Panc1 (cell line): Measurements from ENCODE around the gene GARIN1A. TPM values are rescaled to one million over a fixed set of nuclear protein-coding genes. Genes with fewer than 3 reads are reported as not detected.

Experiments used
- ATAC-seq: fragments of 200-7000 bp; cut with Tn5 transposase; 2 replicates; pipeline ENCODE4 v1.9.1; 2020; ENCODE audit warnings: mild to moderate bottlenecking, moderate library complexity
- BruUV-seq: library from RNA; stranded (reverse); fragments of 400-500 nt; replicated peaks from 2 replicates; lab custom pipeline; 2021; lab: Mats Ljungman, UMichigan
- CTCF ChIA-PET: fragments of 300-600 bp; sonication (Branson Sonifier 250); formaldehyde crosslinking; loops from one replicate; lab custom pipeline; 2022; ENCODE audit warnings: antibody characterized with exemption; lab: Charles Lee
- POLR2A ChIA-PET: fragments of 300-600 bp; sonication (Branson Sonifier 250); formaldehyde crosslinking; loops from one replicate; lab custom pipeline; 2022; ENCODE audit warnings: antibody characterized with exemption; lab: Charles Lee
- DNase-seq: peaks from one replicate; pipeline ENCODE4 v3.0.0-alpha.2; 2010; ENCODE audit warnings: low read depth, low spot score
- H3K27ac ChIP-seq: 2 replicates; pipeline ENCODE4 v1.5.1; 2011; ENCODE audit warnings: mild to moderate bottlenecking, low read length, inconsistent platforms
- H3K27me3 ChIP-seq: fragments of 200-500 bp; sonication (Bioruptor generic); 2 replicates; pipeline ENCODE4 v1.6.0; 2014; ENCODE audit warnings: low read length, inconsistent platforms; ENCODE audit not compliant: control insufficient read depth, insufficient read depth
- H3K36me3 ChIP-seq: fragments of 200-500 bp; sonication (Bioruptor generic); 2 replicates; pipeline ENCODE4 v1.5.1; 2014; ENCODE audit warnings: inconsistent platforms, mild to moderate bottlenecking, low read length, moderate library complexity; ENCODE audit not compliant: control insufficient read depth, insufficient read depth
- H3K4me1 ChIP-seq: 2 replicates; pipeline ENCODE4 v1.5.1; 2011; ENCODE audit warnings: inconsistent platforms, mild to moderate bottlenecking, low read length, moderate library complexity; ENCODE audit not compliant: control insufficient read depth, insufficient read depth
- H3K4me3 ChIP-seq, 2 experiments: 2 replicates each; pipeline ENCODE4 v1.5.1; 2011 to 2012; ENCODE audit warnings: low read depth in 2 of 2, low read length in 2 of 2, mild to moderate bottlenecking in 2 of 2, inconsistent platforms in 1 of 2, moderate library complexity in 1 of 2
- H3K9me3 ChIP-seq: fragments of 200-500 bp; sonication (Bioruptor generic); 2 replicates; pipeline ENCODE4 v1.5.1; 2014; ENCODE audit warnings: low read depth, mild to moderate bottlenecking, inconsistent platforms, low read length, moderate library complexity; ENCODE audit not compliant: control insufficient read depth, insufficient read depth
- POLR2AphosphoS5 ChIP-seq: IDR thresholded peaks from 2 replicates; pipeline ENCODE4 v1.6.1; 2012; ENCODE audit warnings: mild to moderate bottlenecking, low read depth, low read length, moderate library complexity
- SIN3A ChIP-seq: IDR thresholded peaks from 2 replicates; pipeline ENCODE4 v1.6.1; 2012; ENCODE audit warnings: low read depth, mild to moderate bottlenecking, low read length, moderate library complexity, borderline replicate concordance; ENCODE audit not compliant: insufficient read depth
- TCF7L2 ChIP-seq: IDR thresholded peaks from 2 replicates; pipeline ENCODE4 v1.6.1; 2011; ENCODE audit warnings: mild to moderate bottlenecking, low read depth, low read length, inconsistent platforms
- in situ Hi-C: cut with HindIII; loops from 2 replicates; pipeline ENCODE4 v1.10.0; 2016; ENCODE audit warnings: low sequenced_read_pairs, low pct_unique_long_range_greater_than_20kb
- intact Hi-C: fragments of 100-400 bp; cut with micrococcal nuclease; formaldehyde crosslinking; loops from one replicate; pipeline ENCODE4 v1.10.0; 2022; ENCODE audit not compliant: unreplicated experiment
- total RNA-seq: library from RNA; stranded (reverse); gene quantifications from one replicate; pipeline ENCODE4 v1.2.1, GENCODE V29; 2021; ENCODE audit not compliant: unreplicated experiment
- TF ChIP-seq, protein P1 (sequence below), 2 experiments: IDR thresholded peaks; 2 replicates each; pipeline ENCODE4 v1.6.1; 2011 to 2012; ENCODE audit warnings: low read depth in 2 of 2, control low read depth in 1 of 2, low read length in 1 of 2, mild to moderate bottlenecking in 1 of 2, moderate library complexity in 1 of 2; ENCODE audit not compliant: insufficient read depth in 1 of 2
- TF ChIP-seq, protein P2 (sequence below): fragments of 450-650 bp; IDR thresholded peaks from 2 replicates; pipeline ENCODE4 v1.5.1; 2017; ENCODE audit warnings: mild to moderate bottlenecking

The GARIN1A gene
- total RNA-seq, 1 experiment from 2014 or later = 1.2 TPM

GRCh38 chr7:128693373-128694015 is 21.4 kb downstream of the GARIN1A start:
- Histone ChIP-seq H3K27ac (no peak overlapping the region), H3K4me3 (no peak overlapping the region), H3K27me3 (no peaks in the 10 kb centered on the region), H3K4me1 (no peaks in the 10 kb centered on the region), H3K9me3 (no peaks in the 10 kb centered on the region), H3K36me3 (no peaks in the 10 kb centered on the region)
- DNase-seq (no peak), ATAC-seq (no peak)
- ChIA-PET POLR2A (no interaction called here), CTCF (no interaction called here)
- no TSS peak for BruUV-seq
- in situ Hi-C loops (no loop called here), intact Hi-C loops (no loop called here)
- TF ChIP-seq, protein P1, sequence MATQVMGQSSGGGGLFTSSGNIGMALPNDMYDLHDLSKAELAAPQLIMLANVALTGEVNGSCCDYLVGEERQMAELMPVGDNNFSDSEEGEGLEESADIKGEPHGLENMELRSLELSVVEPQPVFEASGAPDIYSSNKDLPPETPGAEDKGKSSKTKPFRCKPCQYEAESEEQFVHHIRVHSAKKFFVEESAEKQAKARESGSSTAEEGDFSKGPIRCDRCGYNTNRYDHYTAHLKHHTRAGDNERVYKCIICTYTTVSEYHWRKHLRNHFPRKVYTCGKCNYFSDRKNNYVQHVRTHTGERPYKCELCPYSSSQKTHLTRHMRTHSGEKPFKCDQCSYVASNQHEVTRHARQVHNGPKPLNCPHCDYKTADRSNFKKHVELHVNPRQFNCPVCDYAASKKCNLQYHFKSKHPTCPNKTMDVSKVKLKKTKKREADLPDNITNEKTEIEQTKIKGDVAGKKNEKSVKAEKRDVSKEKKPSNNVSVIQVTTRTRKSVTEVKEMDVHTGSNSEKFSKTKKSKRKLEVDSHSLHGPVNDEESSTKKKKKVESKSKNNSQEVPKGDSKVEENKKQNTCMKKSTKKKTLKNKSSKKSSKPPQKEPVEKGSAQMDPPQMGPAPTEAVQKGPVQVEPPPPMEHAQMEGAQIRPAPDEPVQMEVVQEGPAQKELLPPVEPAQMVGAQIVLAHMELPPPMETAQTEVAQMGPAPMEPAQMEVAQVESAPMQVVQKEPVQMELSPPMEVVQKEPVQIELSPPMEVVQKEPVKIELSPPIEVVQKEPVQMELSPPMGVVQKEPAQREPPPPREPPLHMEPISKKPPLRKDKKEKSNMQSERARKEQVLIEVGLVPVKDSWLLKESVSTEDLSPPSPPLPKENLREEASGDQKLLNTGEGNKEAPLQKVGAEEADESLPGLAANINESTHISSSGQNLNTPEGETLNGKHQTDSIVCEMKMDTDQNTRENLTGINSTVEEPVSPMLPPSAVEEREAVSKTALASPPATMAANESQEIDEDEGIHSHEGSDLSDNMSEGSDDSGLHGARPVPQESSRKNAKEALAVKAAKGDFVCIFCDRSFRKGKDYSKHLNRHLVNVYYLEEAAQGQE (IDR thresholded peaks at IDR 0.05; ENCODE audit: insufficient read depth in 1 of 2, low read depth in 2 of 2, low read length in 1 of 2) = no peak
- no peak for TF ChIP-seq SIN3A
- no peak for TF ChIP-seq TCF7L2
- TF ChIP-seq POLR2AphosphoS5 = no peak
- TF ChIP-seq, protein P2, sequence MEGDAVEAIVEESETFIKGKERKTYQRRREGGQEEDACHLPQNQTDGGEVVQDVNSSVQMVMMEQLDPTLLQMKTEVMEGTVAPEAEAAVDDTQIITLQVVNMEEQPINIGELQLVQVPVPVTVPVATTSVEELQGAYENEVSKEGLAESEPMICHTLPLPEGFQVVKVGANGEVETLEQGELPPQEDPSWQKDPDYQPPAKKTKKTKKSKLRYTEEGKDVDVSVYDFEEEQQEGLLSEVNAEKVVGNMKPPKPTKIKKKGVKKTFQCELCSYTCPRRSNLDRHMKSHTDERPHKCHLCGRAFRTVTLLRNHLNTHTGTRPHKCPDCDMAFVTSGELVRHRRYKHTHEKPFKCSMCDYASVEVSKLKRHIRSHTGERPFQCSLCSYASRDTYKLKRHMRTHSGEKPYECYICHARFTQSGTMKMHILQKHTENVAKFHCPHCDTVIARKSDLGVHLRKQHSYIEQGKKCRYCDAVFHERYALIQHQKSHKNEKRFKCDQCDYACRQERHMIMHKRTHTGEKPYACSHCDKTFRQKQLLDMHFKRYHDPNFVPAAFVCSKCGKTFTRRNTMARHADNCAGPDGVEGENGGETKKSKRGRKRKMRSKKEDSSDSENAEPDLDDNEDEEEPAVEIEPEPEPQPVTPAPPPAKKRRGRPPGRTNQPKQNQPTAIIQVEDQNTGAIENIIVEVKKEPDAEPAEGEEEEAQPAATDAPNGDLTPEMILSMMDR = no peak

- ChIA-PET CTCF (no interaction called here), POLR2A (no interaction called here)
- in situ Hi-C loops (no loop called here), intact Hi-C loops (no loop called here)
- DNase-seq (no peak), ATAC-seq (no peak)
- H3K4me1 ChIP-seq = no peaks in the 10 kb centered on the region
- H3K27ac ChIP-seq = no peak overlapping the region
- peaks cover 4% of the 10 kb centered on the region; the same call in 1 of the 2 replicates for H3K27me3 ChIP-seq
- TF ChIP-seq, protein P2 = no peak
- TF ChIP-seq SIN3A = no peak
- TF ChIP-seq, protein P1 (IDR thresholded peaks at IDR 0.05; ENCODE audit: insufficient read depth in 1 of 2, low read depth in 2 of 2, low read length in 1 of 2) = no peak
- TF ChIP-seq POLR2AphosphoS5 = no peak
- no peak for TF ChIP-seq TCF7L2
- no peaks in the 10 kb centered on the region for H3K9me3 ChIP-seq
- H3K36me3 ChIP-seq = no peaks in the 10 kb centered on the region
- no peak overlapping the region for H3K4me3 ChIP-seq
- no TSS peak for BruUV-seq
Observed at GRCh38 chr7:128694738-128695137, 22.6 kb downstream of the GARIN1A start.
